Kidney epithelial cell (primary cell): Measurements from ENCODE around the gene PAM. TPM values are rescaled to one million over a fixed set of nuclear protein-coding genes. Genes with fewer than 3 reads are reported as not detected.

Experiments
- DNase-seq: peaks from one replicate; pipeline ENCODE4 v3.0.0-alpha.2; 2010; ENCODE audit warnings: low read depth
- H3K27me3 ChIP-seq: 2 replicates; pipeline ENCODE4 v1.6.0; 2011; ENCODE audit warnings: low read length; ENCODE audit not compliant: control insufficient read depth, insufficient read depth
- H3K36me3 ChIP-seq: 2 replicates; pipeline ENCODE4 v1.5.1; 2011; ENCODE audit warnings: low read length; ENCODE audit not compliant: control insufficient read depth, insufficient read depth
- H3K4me3 ChIP-seq: 2 replicates; pipeline ENCODE4 v1.5.1; 2011; ENCODE audit warnings: low read depth, mild to moderate bottlenecking, control low read depth, low read length
- total RNA-seq: library from RNA; depleted of rRNA; stranded (reverse); fragments of >200 nt; gene quantifications from 2 replicates; pipeline ENCODE4 v1.2.3, GENCODE V29; 2015
- TF ChIP-seq, protein P1 (sequence below): IDR thresholded peaks from 2 replicates; pipeline ENCODE4 v1.5.1; 2011; ENCODE audit warnings: mild to moderate bottlenecking, moderate library complexity, low read length, control low read depth, inconsistent platforms; ENCODE audit not compliant: insufficient read depth, poor library complexity, severe bottlenecking

The PAM gene
- total RNA-seq, 1 donor from 2014 or later = 95.9 TPM

DNA sequence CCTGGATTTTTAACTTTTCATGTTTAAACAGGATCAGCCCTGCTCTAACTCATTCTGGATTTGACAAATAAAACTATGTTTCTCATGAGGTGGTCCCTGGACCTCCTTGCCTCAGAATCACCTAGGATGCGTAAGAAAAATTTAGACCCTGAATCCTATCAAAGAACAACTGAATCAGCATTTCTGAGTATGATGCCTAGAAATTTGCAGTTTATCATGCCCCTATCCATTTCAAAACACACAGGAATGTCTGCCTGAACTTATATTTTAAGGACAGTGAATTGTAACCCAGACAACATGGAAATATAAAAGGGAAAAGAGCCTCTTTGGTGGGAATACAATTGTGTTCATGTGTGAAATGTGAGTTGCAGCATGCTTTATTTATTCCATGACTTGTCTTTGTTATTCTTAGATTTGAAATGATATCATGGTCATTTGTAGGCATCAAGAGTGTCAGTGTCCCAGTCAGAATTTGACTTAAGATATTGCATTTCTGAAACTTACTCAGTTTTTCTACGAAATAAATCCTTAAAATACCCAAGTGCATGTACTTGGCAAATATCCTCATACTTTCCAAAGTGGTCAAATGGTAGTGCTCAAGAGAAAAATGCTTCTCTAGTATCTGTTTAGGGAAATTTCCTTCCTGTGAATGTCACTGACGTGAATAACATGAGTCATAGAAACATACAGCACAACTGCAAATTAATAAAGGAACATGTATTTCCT is 220.5 kb downstream of the PAM start:
- Histone ChIP-seq H3K27me3 (no peaks in the 10 kb centered on the region), H3K36me3 (no peaks in the 10 kb centered on the region), H3K4me3 (no peak overlapping the region)
- no peak for DNase-seq
- TF ChIP-seq, protein P1, sequence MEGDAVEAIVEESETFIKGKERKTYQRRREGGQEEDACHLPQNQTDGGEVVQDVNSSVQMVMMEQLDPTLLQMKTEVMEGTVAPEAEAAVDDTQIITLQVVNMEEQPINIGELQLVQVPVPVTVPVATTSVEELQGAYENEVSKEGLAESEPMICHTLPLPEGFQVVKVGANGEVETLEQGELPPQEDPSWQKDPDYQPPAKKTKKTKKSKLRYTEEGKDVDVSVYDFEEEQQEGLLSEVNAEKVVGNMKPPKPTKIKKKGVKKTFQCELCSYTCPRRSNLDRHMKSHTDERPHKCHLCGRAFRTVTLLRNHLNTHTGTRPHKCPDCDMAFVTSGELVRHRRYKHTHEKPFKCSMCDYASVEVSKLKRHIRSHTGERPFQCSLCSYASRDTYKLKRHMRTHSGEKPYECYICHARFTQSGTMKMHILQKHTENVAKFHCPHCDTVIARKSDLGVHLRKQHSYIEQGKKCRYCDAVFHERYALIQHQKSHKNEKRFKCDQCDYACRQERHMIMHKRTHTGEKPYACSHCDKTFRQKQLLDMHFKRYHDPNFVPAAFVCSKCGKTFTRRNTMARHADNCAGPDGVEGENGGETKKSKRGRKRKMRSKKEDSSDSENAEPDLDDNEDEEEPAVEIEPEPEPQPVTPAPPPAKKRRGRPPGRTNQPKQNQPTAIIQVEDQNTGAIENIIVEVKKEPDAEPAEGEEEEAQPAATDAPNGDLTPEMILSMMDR = no peak

DNA sequence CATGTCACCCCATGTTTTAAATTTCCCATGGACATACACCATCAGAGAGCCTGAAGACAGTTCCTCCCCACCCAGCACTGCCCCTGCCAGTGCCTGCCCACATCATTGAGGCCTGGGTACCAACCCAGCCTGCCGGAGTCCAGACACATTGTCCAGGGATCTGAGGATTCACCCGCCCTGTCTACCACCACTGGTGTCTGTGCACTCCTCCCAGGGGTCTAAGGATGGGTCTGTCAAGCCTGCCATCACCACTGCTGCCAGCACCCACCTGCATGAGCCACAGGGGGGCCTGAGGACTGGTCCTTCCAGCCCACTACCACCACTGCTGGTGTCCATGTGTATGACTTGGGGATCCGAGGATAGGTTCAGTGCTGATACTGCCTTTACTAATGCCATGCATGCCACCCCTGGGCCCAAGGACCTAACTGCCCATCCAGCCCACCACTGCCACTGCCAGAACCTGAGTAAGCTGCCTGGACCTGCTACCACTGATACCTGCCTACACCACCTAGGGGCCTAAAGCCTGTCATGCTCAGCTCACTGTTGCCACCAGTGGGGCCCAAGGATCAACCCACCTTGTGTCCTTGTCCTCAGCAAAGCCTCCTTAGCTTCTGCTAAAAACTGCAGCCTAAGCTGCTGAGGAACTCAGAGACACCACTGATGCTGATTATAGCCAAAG is 227.0 kb downstream of the PAM start:
- TF ChIP-seq, protein P1 = no peak
- Histone ChIP-seq H3K27me3 (no peaks in the 10 kb centered on the region), H3K36me3 (peaks cover 2% of the 10 kb centered on the region), H3K4me3 (no peak overlapping the region)
- no peak for DNase-seq

DNA sequence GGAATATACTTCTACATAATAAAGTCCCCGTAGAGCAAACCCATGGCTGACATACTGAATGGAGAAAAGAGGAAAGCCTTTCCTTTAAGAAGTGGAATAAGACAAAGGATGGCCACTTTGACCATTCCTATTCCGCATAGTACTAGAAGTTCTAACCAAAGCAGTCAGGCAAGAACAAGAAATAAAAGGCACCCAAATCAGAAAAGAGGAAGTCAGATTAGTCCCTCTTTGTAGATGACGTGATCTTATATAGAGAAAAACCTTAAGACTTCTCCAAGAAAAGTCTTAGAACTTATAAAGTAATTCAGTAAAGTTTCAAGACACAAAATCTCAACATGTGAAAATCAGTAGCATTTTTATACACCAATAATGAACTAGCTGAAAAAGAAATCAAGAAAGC is 231.0 kb downstream of the PAM start:
- peaks cover 2% of the 10 kb centered on the region for H3K36me3 ChIP-seq
- TF ChIP-seq, protein P1 = no peak
- H3K4me3 ChIP-seq = no peak overlapping the region
- H3K27me3 ChIP-seq = no peaks in the 10 kb centered on the region
- DNase-seq = no peak

DNA sequence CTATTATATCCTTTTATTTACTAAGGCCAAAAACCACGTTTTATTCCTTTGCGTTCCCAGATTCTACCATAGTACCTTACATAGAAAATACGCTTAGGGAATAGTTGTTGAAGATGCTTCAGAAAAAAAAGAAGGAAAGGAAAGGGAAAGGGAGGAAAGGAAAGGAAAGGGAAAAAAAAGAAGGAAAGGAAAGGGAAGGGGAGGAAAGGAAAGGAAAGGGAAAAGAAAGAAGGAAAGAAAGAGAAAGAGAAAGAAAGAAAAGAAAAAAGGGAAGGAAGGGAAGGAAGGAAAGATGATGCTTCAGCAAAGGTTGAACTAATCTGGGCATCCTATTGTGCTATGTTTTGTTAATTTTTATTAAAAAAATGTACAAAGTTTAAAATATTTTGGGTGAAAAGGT is 233.4 kb downstream of the PAM start:
- Histone ChIP-seq H3K36me3 (no peaks in the 10 kb centered on the region), H3K27me3 (no peaks in the 10 kb centered on the region), H3K4me3 (no peak overlapping the region)
- no peak for DNase-seq
- TF ChIP-seq, protein P1 = no peak

DNA sequence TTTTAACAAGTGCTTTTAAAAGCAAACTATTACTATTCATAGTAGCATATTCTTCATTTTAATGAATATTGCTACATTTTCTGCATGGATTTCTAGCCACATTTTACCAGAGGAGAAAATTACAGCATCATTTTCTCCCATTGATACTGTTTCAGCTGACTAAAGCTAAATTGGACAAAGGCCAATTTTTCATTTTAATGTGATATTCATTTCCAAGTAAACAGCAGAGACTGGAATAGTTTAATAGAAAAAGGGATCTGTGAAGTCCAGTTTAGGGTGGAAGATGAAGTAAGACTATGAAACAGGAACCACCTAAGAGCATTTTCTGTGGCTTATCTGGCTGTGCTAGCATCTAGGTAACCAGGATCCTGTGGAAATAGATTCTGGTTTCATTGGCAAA is 236.7 kb downstream of the PAM start:
- no peak for DNase-seq
- H3K27me3 ChIP-seq = no peaks in the 10 kb centered on the region
- TF ChIP-seq, protein P1 = no peak
- no peak overlapping the region for H3K4me3 ChIP-seq
- no peaks in the 10 kb centered on the region for H3K36me3 ChIP-seq

DNA sequence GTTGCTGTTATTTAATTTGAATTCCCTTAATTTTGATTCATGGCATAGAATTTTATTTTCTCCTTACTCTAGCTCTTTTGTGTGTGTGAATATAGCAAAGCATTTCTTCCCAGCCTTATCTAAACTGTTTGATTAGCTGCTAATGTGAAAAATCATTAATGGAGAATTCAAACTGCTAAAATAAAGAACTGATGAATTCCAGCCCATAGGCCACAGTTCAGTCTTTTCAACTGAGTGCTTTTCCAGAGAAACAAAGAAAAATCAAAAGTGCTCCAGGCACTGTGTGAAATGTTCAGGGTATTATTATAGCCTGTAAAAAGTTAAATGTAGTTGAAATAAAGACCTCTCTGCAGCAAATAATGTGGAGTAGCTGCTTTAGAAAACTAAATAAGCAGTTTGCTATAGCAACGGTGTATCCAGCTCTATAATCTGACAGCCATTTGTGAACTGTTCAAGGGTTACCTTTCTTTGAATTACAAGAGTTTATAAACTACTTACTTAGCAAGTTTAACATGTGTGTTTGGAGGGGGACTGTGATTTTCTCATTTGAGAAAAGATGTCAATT is 241.0 kb downstream of the PAM start:
- TF ChIP-seq, protein P1 = no peak
- Histone ChIP-seq H3K27me3 (no peaks in the 10 kb centered on the region), H3K4me3 (no peak overlapping the region), H3K36me3 (no peaks in the 10 kb centered on the region)
- no peak for DNase-seq
